ENCODE data around the gene ZACN.
"Not testable (repeated sequence)": the region's sequence is repeated elsewhere in the genome, so short reads cannot be mapped to it uniquely, and the experiment has no call there.

The ZACN gene

GRCh38 chr17:76038050-76038449 is 40.9 kb upstream of the ZACN start:
- no peak for TF ChIP-seq CTCF (IDR thresholded peaks at IDR 0.05; ENCODE audit: low read length, missing control alignments)
- no peak overlapping the region for H3K4me3 ChIP-seq (replicated peaks; ENCODE audit: low read depth, low read length)
- DNase-seq (ENCODE audit: low read depth) = no peak

GRCh38 chr17:76039121-76039520 is 39.9 kb upstream of the ZACN start:
- no peak for TF ChIP-seq CTCF (IDR thresholded peaks at IDR 0.05; ENCODE audit: low read length, missing control alignments)
- DNase-seq (ENCODE audit: low read depth) = no peak
- H3K4me3 ChIP-seq (replicated peaks; ENCODE audit: low read depth, low read length) = no peak overlapping the region

GRCh38 chr17:76040376-76040775 is 38.6 kb upstream of the ZACN start:
- no peak for DNase-seq (ENCODE audit: low read depth)
- H3K4me3 ChIP-seq (replicated peaks; ENCODE audit: low read depth, low read length) = no peak overlapping the region
- TF ChIP-seq CTCF (IDR thresholded peaks at IDR 0.05; ENCODE audit: low read length, missing control alignments) = no peak

GRCh38 chr17:76042868-76043267 is 36.1 kb upstream of the ZACN start:
- DNase-seq (ENCODE audit: low read depth); H3K4me3 ChIP-seq (replicated peaks; ENCODE audit: low read depth, low read length): not testable (repeated sequence)

- H3K4me3 ChIP-seq (replicated peaks; ENCODE audit: low read depth, low read length); DNase-seq (ENCODE audit: low read depth): not testable (repeated sequence)
Observed at GRCh38 chr17:76044475-76045007, 34.4 kb upstream of the ZACN start.

GRCh38 chr17:76046064-76046463 is 32.9 kb upstream of the ZACN start:
- no peak overlapping the region for H3K4me3 ChIP-seq (replicated peaks; ENCODE audit: low read depth, low read length)
- DNase-seq (ENCODE audit: low read depth) = no peak
- no peak for TF ChIP-seq CTCF (IDR thresholded peaks at IDR 0.05; ENCODE audit: low read length, missing control alignments)

- H3K4me3 ChIP-seq (replicated peaks; ENCODE audit: low read depth, low read length) = no peak overlapping the region
- no peak for TF ChIP-seq CTCF (IDR thresholded peaks at IDR 0.05; ENCODE audit: low read length, missing control alignments)
- no peak for DNase-seq (ENCODE audit: low read depth)
Observed at GRCh38 chr17:76048025-76048605, 30.9 kb upstream of the ZACN start.

GRCh38 chr17:76048711-76049110 is 30.3 kb upstream of the ZACN start:
- no peak for TF ChIP-seq CTCF (IDR thresholded peaks at IDR 0.05; ENCODE audit: low read length, missing control alignments)
- no peak for DNase-seq (ENCODE audit: low read depth)

More at GRCh38 chr17:76048711-76049110, 30.3 kb upstream of the ZACN start:
- no peak overlapping the region for H3K4me3 ChIP-seq (replicated peaks; ENCODE audit: low read depth, low read length)
